Lower leg skin (tissue), 3 donors: Measurements from ENCODE around the gene LIM2.

Experiments
- POLR2A ChIP-seq, 2 donors: fragments of 450-650 bp; IDR thresholded peaks; one replicate each; pipeline ENCODE4 v1.6.1; 2016 to 2017; ENCODE audit warnings: antibody characterized with exemption in 2 of 2, mild to moderate bottlenecking in 1 of 2, moderate library complexity in 1 of 2
- TF ChIP-seq, protein P1 (sequence below), 3 donors: fragments of 450-650 bp; IDR thresholded peaks; one replicate each; pipeline ENCODE4 v1.5.1; 2016; ENCODE audit warnings: antibody characterized with exemption in 3 of 3, mild to moderate bottlenecking in 3 of 3, moderate library complexity in 2 of 3

DNA sequence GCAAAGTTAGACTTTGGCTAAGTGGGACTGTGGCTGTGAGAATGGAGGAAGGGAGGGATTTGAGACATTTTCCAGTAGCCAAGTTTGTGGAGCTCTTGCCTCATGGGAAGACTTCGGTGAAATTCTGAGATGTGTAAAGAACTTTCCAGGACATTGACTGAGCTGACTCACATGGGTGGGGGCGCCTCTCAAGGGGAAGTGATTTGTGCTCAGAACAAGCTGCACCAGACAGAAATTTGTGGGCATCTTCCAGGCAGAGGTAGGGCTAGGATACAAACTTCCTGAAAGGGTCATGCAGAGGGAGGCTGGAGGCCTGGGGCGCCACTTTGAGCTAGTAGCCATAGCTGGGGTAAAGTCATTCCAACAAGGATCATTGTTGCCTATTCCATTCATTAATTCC, 39.4 kb upstream of the LIM2 start:
- no peak for TF ChIP-seq POLR2A (IDR thresholded peaks at IDR 0.05)
- TF ChIP-seq, protein P1, sequence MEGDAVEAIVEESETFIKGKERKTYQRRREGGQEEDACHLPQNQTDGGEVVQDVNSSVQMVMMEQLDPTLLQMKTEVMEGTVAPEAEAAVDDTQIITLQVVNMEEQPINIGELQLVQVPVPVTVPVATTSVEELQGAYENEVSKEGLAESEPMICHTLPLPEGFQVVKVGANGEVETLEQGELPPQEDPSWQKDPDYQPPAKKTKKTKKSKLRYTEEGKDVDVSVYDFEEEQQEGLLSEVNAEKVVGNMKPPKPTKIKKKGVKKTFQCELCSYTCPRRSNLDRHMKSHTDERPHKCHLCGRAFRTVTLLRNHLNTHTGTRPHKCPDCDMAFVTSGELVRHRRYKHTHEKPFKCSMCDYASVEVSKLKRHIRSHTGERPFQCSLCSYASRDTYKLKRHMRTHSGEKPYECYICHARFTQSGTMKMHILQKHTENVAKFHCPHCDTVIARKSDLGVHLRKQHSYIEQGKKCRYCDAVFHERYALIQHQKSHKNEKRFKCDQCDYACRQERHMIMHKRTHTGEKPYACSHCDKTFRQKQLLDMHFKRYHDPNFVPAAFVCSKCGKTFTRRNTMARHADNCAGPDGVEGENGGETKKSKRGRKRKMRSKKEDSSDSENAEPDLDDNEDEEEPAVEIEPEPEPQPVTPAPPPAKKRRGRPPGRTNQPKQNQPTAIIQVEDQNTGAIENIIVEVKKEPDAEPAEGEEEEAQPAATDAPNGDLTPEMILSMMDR (IDR thresholded peaks at IDR 0.05), result no peak
